Stimulated activated CD4-positive, alpha-beta T cell treated with anti-CD3 and anti-CD28 coated beads, Interleukin-12 subunit alpha, Interleukin-12 subunit beta, amount 100 ng/mL, for 4 hours (primary cell): ENCODE results near the gene SLC5A2.
"Not testable (repeated sequence)": the region's sequence is repeated elsewhere in the genome, so short reads cannot be mapped to it uniquely, and the experiment has no call there.

Experiments
- DNase-seq: peaks from one replicate; pipeline ENCODE4 v3.0.0-alpha.2; 2020

Gene SLC5A2

GRCh38 chr16:31501226-31501965 lies 18.5 kb downstream of the SLC5A2 start:
- no peak for DNase-seq

- no peak for DNase-seq
Observed at GRCh38 chr16:31501966-31502348, 19.0 kb downstream of the SLC5A2 start.

- DNase-seq: no peak
Observed at GRCh38 chr16:31502981-31503380, 20.1 kb downstream of the SLC5A2 start.

GRCh38 chr16:31503555-31503954 lies 20.6 kb downstream of the SLC5A2 start:
- DNase-seq: not testable (repeated sequence)

- no peak for DNase-seq
Observed at GRCh38 chr16:31504159-31504558, 21.2 kb downstream of the SLC5A2 start.

GRCh38 chr16:31505483-31505882 lies 22.6 kb downstream of the SLC5A2 start:
- DNase-seq: no peak

GRCh38 chr16:31507617-31507928 lies 24.6 kb downstream of the SLC5A2 start:
- no peak for DNase-seq

- DNase-seq: peak; percentile 84
Observed at GRCh38 chr16:31507929-31508705, 25.2 kb downstream of the SLC5A2 start, which contains the start of gene RUSF1. Gene RUSF1, minus strand, starts transcription at chr16:31508391. Its CDS starts 18 bp downstream, at chr16:31508373.

GRCh38 chr16:31508706-31509195 lies 25.8 kb downstream of the SLC5A2 start:
- DNase-seq: no peak

- DNase-seq: no peak
Observed at GRCh38 chr16:31513126-31513525, 30.2 kb downstream of the SLC5A2 start.

GRCh38 chr16:31513884-31514283 lies 31.0 kb downstream of the SLC5A2 start:
- no peak for DNase-seq

GRCh38 chr16:31517800-31518402 lies 35.0 kb downstream of the SLC5A2 start:
- no peak for DNase-seq

- DNase-seq: no peak
Observed at GRCh38 chr16:31519759-31520431, 37.0 kb downstream of the SLC5A2 start.

GRCh38 chr16:31521368-31521767 lies 38.4 kb downstream of the SLC5A2 start:
- DNase-seq: no peak

- no peak for DNase-seq
Observed at GRCh38 chr16:31522071-31522470, 39.1 kb downstream of the SLC5A2 start.

GRCh38 chr16:31523768-31524167 lies 40.8 kb downstream of the SLC5A2 start:
- not testable (repeated sequence) for DNase-seq

- DNase-seq: no peak
Observed at GRCh38 chr16:31525113-31525512, 42.2 kb downstream of the SLC5A2 start.

GRCh38 chr16:31527734-31528274 lies 44.9 kb downstream of the SLC5A2 start, which contains the start of gene AHSP:
Gene AHSP, plus strand, starts transcription at chr16:31527900. Its CDS starts 240 bp downstream, at chr16:31528140.
- no peak for DNase-seq

- no peak for DNase-seq
Observed at GRCh38 chr16:31528523-31529107, 45.7 kb downstream of the SLC5A2 start.

- no peak for DNase-seq
Observed at GRCh38 chr16:31529108-31529936, 46.4 kb downstream of the SLC5A2 start.

GRCh38 chr16:31529937-31530312 lies 47.0 kb downstream of the SLC5A2 start:
- no peak for DNase-seq
